ENCODE results near the gene SSTR5.

Gene SSTR5

DNA sequence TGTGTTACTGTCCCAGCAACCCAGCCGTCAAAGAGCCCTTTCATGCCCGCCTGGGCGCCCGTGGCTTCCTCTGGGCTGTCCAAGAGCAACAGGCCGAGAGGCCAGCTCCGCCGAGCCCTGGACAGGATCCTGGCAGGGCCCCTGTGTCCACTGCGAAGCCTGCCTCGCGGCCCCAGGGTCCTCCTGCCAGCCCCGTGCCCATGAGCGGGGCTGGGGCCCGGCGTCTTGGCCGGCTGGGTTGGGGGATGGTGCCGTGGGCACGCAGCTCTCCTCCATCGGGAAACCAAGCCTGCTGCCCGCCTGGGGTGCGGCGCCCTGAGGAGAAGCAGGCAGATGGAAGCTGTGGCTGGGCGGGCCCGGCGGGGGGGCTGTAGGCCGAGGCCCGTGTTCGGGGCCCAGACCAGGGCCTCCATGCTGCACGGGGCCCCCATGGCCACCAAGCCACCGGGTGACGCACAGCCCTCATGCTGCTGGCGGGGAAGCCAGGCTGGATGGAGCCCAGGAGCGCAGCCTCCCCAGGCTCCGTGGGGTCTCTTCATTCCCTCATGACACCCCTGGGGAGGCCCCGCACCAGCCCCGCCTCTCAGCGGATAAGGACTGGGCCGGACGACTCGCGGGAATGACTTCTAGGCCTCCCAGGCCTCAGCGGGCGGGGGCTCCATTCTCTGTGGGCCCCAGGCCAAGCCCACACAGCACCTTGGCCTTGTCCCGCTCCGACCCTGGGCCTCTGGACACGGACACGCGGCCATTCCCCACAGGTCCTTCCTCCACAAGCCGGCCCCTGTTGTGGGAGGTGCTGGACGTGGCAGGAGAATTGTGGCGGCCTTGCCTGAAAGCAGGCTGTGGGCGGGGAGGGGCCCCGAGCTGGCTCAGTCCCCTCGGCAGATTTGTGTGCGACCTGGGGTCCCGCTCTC lies 23.9 kb downstream of the SSTR5 start, which contains the start of gene C1QTNF8:
Gene C1QTNF8, minus strand, starts transcription at position 76 of the 914 bp plus-strand sequence. CDS start 1,322 bp downstream, outside the sequence.
- H3K27ac ChIP-seq, result no peak within 1 kb of the TSS
- no peaks in the 10 kb centered on the region for H3K9me3 ChIP-seq
- H3K36me3 ChIP-seq, result no peaks in the 10 kb centered on the region
- no peak within 1 kb of the TSS for H3K4me3 ChIP-seq (ENCODE audit: low read depth in 1 of 2, low read length in 1 of 2)
- TF ChIP-seq CTCF (IDR thresholded peaks at IDR 0.05), result no peak
- peaks cover 64% of the 10 kb centered on the region for H3K27me3 ChIP-seq
- no peaks in the 10 kb centered on the region for H3K4me1 ChIP-seq (ENCODE audit: control insufficient read depth in 1 of 2, insufficient read depth in 1 of 2, low read depth in 1 of 2, low read length in 1 of 2)

DNA sequence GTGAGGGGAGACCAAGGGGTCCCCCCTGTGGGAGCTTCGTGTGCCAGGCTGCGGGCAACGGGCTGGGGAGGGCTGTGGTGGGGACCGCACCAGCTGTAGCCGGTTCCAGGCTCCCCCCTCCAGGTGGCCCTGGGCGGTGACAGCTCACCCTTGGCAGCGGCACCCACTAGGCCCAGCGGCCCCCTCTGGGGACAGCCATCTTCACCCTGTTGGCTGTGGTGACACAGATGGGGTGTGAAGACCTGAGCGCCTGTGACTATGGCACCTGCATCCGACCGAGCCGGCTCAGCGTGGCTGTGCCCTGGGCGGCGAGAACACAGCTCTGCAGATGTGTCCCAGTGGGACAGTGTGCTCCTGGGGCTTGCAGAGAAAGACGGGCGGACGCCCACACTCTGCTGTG lies 24.6 kb downstream of the SSTR5 start:
- no peaks in the 10 kb centered on the region for H3K4me1 ChIP-seq (ENCODE audit: control insufficient read depth in 1 of 2, insufficient read depth in 1 of 2, low read depth in 1 of 2, low read length in 1 of 2)
- TF ChIP-seq CTCF (IDR thresholded peaks at IDR 0.05), result no peak
- peaks cover 72% of the 10 kb centered on the region for H3K27me3 ChIP-seq
- no peak overlapping the region for H3K27ac ChIP-seq
- no peaks in the 10 kb centered on the region for H3K36me3 ChIP-seq
- no peaks in the 10 kb centered on the region for H3K9me3 ChIP-seq
- no peak overlapping the region for H3K4me3 ChIP-seq (ENCODE audit: low read depth in 1 of 2, low read length in 1 of 2)

DNA sequence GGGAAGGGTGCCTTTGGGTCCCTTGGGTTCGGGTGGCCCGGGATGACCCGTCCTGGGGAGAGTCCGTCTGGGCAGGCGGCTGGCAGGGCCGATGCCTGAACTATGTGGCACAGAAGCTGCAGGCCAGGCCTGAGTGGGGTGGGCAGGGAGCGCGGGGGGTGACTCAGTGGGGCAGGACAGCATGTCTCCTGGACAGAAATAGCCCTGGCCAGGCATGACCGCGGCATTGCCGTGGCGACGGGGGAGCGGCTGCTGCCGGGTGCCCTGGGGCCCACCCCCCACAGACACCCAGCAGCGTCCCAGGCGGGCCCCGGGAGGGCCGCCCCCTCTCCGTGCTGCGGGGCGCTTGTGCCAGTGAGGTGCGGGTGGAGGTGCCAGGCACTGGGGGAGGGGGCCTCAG lies 25.3 kb downstream of the SSTR5 start:
- no peaks in the 10 kb centered on the region for H3K9me3 ChIP-seq
- no peaks in the 10 kb centered on the region for H3K36me3 ChIP-seq
- H3K27ac ChIP-seq, result no peak overlapping the region
- no peak overlapping the region for H3K4me3 ChIP-seq (ENCODE audit: low read depth in 1 of 2, low read length in 1 of 2)
- TF ChIP-seq CTCF (IDR thresholded peaks at IDR 0.05), result no peak
- peaks cover 76% of the 10 kb centered on the region for H3K27me3 ChIP-seq
- peaks cover 0 to under 1% of the 10 kb centered on the region in 2 experiments for H3K4me1 ChIP-seq (ENCODE audit: control insufficient read depth in 1 of 2, insufficient read depth in 1 of 2, low read depth in 1 of 2, low read length in 1 of 2)

DNA sequence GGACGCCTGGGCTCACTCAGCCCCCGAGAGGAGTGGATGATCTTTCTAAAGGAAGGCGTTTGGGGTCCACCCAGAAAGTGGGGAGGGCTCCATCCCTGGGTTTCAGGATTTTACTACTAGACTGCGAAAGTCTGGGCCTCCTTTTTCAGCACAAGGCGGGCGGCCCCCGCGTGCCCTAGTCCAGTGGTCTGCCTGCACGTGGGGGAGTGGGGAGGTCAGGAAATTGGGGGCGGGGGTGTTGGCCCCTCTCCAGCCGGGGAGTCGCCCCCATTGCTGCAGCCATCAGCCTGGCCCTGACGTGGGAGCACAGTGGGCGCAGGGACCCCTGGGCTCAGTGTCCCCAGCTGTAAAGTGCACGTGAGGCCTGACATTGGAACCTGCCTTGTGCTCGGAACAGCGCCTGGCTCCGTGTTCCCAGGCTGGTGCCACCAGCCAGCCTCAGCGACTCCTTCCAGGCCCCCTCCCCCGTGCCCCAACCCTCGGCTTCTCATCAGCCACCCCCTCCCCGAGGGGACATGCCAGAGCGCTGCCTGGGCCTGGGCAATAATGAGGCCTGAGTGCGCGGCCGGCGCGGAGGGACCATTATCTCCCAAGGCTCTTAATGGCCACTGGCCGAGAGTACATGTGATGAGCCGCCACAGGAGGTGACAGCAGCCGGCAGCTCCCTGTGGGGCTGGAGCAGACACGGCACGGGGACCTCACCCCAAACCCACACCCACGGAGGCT lies 25.9 kb downstream of the SSTR5 start:
- H3K9me3 ChIP-seq, result no peaks in the 10 kb centered on the region
- no peak for TF ChIP-seq CTCF (IDR thresholded peaks at IDR 0.05)
- no peak overlapping the region for H3K27ac ChIP-seq
- peaks cover 0 to 4% of the 10 kb centered on the region in 2 experiments for H3K4me1 ChIP-seq (ENCODE audit: control insufficient read depth in 1 of 2, insufficient read depth in 1 of 2, low read depth in 1 of 2, low read length in 1 of 2)
- H3K36me3 ChIP-seq, result no peaks in the 10 kb centered on the region
- peaks cover 79% of the 10 kb centered on the region for H3K27me3 ChIP-seq
- no peak overlapping the region for H3K4me3 ChIP-seq (ENCODE audit: low read depth in 1 of 2, low read length in 1 of 2)

DNA sequence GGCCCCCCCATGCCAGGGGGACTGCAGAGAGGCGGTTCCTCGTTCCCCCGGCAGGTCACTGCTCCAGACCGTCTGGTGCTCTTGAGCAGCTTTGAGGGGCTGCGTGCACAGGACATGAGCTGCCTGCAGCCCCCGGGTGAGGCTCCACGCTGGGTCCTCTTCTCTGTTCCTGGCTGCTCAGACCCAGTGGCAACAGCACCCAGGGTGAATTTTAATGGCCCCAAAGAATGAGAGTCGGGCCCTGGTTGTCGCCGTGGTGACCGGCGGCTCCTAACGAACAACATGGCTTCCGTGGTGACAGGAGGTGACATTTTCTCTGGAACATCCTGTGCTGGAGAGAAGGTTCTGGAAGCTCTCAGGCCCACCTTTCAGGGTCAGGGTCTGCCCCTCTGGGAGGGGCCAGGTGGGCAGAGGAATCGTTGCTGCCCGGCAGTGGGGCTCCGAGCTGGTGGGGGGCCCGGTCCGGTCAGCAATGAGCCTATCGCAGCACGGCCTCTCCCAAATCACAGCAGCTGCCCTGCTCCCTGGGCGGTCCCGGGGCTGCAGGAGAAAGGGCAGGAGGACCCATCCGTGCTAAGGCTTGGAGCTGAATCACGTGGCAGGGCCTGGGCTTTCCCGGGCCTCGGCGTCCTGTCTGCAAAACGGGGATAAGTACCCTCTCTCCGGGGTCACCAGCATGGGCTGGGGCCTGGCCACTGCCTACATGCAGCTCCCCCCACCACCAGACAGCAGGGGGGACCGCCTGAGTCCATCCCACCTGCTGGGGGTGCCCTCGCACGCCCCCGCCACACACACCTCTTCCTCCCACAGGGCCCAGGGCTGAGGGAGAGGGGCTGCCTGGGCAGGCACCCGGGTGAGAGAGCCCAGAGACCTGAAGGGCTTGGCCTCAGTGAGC lies 26.9 kb downstream of the SSTR5 start:
- H3K27me3 ChIP-seq, result peaks cover 79% of the 10 kb centered on the region
- no peak overlapping the region for H3K27ac ChIP-seq
- TF ChIP-seq CTCF (IDR thresholded peaks at IDR 0.05), result no peak
- no peak overlapping the region for H3K4me3 ChIP-seq (ENCODE audit: low read depth in 1 of 2, low read length in 1 of 2)
- H3K4me1 ChIP-seq (ENCODE audit: control insufficient read depth in 1 of 2, insufficient read depth in 1 of 2, low read depth in 1 of 2, low read length in 1 of 2), result peaks cover 0 to 4% of the 10 kb centered on the region in 2 experiments
- no peaks in the 10 kb centered on the region for H3K9me3 ChIP-seq
- H3K36me3 ChIP-seq, result no peaks in the 10 kb centered on the region
